Activated CD8-positive, alpha-beta T cell treated with anti-CD3 and anti-CD28 coated beads for 36 hours (primary cell): ENCODE results near the gene TNFSF18. TPM values are rescaled to one million over a fixed set of nuclear protein-coding genes. Genes with fewer than 3 reads are reported as not detected.

ENCODE experiments used
- ATAC-seq: fragments of 200-7000 bp; cut with Tn5 transposase; one replicate; pipeline ENCODE4 v1.10.0; 2021; ENCODE audit warnings: mild to moderate bottlenecking, moderate library complexity
- CTCF ChIA-PET: fragments of 350-600 bp; sonication (Branson Sonifier 250); formaldehyde crosslinking; loops from one replicate; lab custom pipeline; 2021; ENCODE audit warnings: antibody characterized with exemption; lab: Charles Lee
- POLR2A ChIA-PET: fragments of 350-600 bp; sonication (Branson Sonifier 250); formaldehyde crosslinking; loops from one replicate; lab custom pipeline; 2021; ENCODE audit warnings: antibody characterized with exemption; lab: Charles Lee
- DNase-seq: peaks from one replicate; pipeline ENCODE4 v3.0.0-alpha.2; 2020
- H3K27ac Mint-ChIP-seq: one replicate; pipeline ENCODE4 v1.8.0; 2021; ENCODE audit warnings: mild to moderate bottlenecking, mixed read lengths
- H3K27me3 Mint-ChIP-seq: one replicate; pipeline ENCODE4 v1.8.0; 2021; ENCODE audit warnings: mixed read lengths
- H3K36me3 Mint-ChIP-seq: one replicate; pipeline ENCODE4 v1.8.0; 2021; ENCODE audit warnings: low read depth, mixed read lengths
- H3K4me1 Mint-ChIP-seq: one replicate; pipeline ENCODE4 v1.8.0; 2021; ENCODE audit warnings: low read depth, mixed read lengths
- H3K4me3 Mint-ChIP-seq: one replicate; pipeline ENCODE4 v1.8.0; 2021; ENCODE audit warnings: mild to moderate bottlenecking, moderate library complexity, mixed read lengths
- H3K9me3 Mint-ChIP-seq: one replicate; pipeline ENCODE4 v1.8.0; 2021; ENCODE audit warnings: mixed read lengths
- intact Hi-C: fragments of 100-400 bp; cut with micrococcal nuclease; formaldehyde crosslinking; loops from one replicate; pipeline ENCODE4 v1.10.0; 2022
- total RNA-seq, 2 experiments: library from RNA; stranded (reverse); gene quantifications; one replicate each; pipeline ENCODE4 v1.2.3, GENCODE V29; 2021
- TF ChIP-seq, protein P1 (sequence below): fragments of 200-600 bp; IDR thresholded peaks from one replicate; pipeline ENCODE4 v1.8.0; 2022; ENCODE audit warnings: antibody characterized with exemption, mild to moderate bottlenecking

TNFSF18 gene
- total RNA-seq, 2 experiments from 2014 or later = not detected

DNA sequence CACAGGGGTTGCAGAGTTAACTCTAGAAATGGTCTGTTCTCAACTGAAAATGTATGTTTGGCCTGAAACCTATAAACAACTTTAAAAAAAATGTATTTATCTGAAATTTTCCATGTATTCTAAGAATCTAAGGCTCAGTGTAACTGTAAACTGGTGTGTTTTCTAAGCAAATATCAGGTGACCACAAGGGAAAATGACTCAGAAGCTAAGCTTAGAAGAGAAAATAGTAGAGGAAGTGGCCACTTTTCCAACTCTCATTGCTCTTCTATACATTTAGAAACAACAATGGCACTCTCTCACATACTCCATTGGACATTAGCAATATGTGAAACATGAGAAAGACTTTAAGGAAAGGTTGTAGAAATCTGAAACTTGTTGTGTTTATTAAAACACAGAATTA, 7.5 kb downstream of the TNFSF18 start:
- Mint-ChIP-seq H3K4me1 (peaks cover 20% of the 10 kb centered on the region), H3K4me3 (no peak overlapping the region), H3K9me3 (no peaks in the 10 kb centered on the region), H3K27me3 (no peaks in the 10 kb centered on the region), H3K27ac (no peak overlapping the region), H3K36me3 (no peaks in the 10 kb centered on the region)
- ChIA-PET CTCF (no interaction called here), POLR2A (no interaction called here)
- ATAC-seq = no peak
- intact Hi-C loops = no loop called here
- no peak for DNase-seq
- TF ChIP-seq, protein P1, sequence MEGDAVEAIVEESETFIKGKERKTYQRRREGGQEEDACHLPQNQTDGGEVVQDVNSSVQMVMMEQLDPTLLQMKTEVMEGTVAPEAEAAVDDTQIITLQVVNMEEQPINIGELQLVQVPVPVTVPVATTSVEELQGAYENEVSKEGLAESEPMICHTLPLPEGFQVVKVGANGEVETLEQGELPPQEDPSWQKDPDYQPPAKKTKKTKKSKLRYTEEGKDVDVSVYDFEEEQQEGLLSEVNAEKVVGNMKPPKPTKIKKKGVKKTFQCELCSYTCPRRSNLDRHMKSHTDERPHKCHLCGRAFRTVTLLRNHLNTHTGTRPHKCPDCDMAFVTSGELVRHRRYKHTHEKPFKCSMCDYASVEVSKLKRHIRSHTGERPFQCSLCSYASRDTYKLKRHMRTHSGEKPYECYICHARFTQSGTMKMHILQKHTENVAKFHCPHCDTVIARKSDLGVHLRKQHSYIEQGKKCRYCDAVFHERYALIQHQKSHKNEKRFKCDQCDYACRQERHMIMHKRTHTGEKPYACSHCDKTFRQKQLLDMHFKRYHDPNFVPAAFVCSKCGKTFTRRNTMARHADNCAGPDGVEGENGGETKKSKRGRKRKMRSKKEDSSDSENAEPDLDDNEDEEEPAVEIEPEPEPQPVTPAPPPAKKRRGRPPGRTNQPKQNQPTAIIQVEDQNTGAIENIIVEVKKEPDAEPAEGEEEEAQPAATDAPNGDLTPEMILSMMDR = no peak

- ChIA-PET POLR2A (no interaction called here), CTCF (no interaction called here)
- TF ChIP-seq, protein P1 = no peak
- H3K36me3 Mint-ChIP-seq = no peaks in the 10 kb centered on the region
- H3K27ac Mint-ChIP-seq = no peak overlapping the region
- H3K27me3 Mint-ChIP-seq = no peaks in the 10 kb centered on the region
- DNase-seq = no peak
- no peaks in the 10 kb centered on the region for H3K9me3 Mint-ChIP-seq
- H3K4me3 Mint-ChIP-seq = no peak overlapping the region
- no peak for ATAC-seq
- intact Hi-C loops = no loop called here
- H3K4me1 Mint-ChIP-seq = peaks cover 21% of the 10 kb centered on the region
Observed at GRCh38 chr1:173042806-173043205, 7.9 kb downstream of the TNFSF18 start.

- intact Hi-C loops = no loop called here
- ChIA-PET CTCF (interaction anchor here (1.1 to 1.8 kb wide), 3 partner anchors 9 to 162 kb away, joined by 3 to 4 read pairs (median 4); partner anchors contain the start of gene TNFSF18), POLR2A (no interaction called here)
- ATAC-seq (no peak), DNase-seq (no peak)
- Mint-ChIP-seq H3K9me3 (no peaks in the 10 kb centered on the region), H3K4me1 (peaks cover 21% of the 10 kb centered on the region), H3K27me3 (no peaks in the 10 kb centered on the region), H3K27ac (no peak overlapping the region), H3K36me3 (no peaks in the 10 kb centered on the region), H3K4me3 (no peak overlapping the region)
- TF ChIP-seq, protein P1 = no peak
Observed at GRCh38 chr1:173039626-173040025, 11.1 kb downstream of the TNFSF18 start.

DNA sequence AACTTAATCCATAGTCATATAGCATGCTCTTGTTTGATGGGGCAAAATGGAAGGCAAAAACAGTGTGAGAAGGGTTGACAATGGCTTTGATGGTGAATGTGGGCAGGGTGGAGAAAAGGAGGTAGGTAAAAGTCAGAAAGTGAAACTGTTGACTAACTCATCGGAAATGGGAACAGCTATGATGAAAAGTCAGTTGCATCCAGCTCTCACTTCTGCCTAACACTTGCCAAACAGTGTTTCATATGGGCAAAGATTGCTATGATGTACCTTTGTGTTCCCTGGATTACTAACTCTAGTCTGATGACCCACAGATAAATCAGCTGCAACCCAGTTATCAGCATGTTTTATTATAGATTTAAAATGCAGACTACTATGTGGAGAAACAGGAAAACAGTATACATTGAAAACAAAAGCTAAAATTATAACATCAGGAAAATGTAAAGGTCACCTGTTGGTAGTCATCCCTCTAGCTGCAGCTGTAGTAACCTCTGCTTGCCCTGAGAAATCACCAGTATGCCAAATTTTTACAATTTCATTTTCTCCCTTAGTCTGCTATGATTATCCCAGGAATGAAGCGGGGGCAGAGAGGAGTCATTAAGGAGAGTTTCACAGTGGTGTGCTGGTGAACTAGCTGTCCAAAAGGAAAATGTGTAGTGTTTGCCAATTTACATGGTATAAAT, 11.7 kb downstream of the TNFSF18 start:
- no peaks in the 10 kb centered on the region for H3K9me3 Mint-ChIP-seq
- peaks cover 21% of the 10 kb centered on the region for H3K4me1 Mint-ChIP-seq
- DNase-seq = peak; percentile 35
- H3K36me3 Mint-ChIP-seq = no peaks in the 10 kb centered on the region
- TF ChIP-seq, protein P1 = no peak
- ATAC-seq = peak; percentile 80
- no peaks in the 10 kb centered on the region for H3K27me3 Mint-ChIP-seq
- no peak overlapping the region for H3K4me3 Mint-ChIP-seq
- ChIA-PET CTCF (interaction anchor here (1.0 to 1.8 kb wide), 4 partner anchors 9 to 294 kb away, joined by 3 to 5 read pairs (median 4); partner anchors contain the start of gene TNFSF18), POLR2A (interaction anchor here (1.0 kb wide), 1 partner anchor 19 kb away, joined by 3 read pairs; no protein-coding TSS in a partner anchor)
- H3K27ac Mint-ChIP-seq = no peak overlapping the region
- intact Hi-C loops = no loop called here

DNA sequence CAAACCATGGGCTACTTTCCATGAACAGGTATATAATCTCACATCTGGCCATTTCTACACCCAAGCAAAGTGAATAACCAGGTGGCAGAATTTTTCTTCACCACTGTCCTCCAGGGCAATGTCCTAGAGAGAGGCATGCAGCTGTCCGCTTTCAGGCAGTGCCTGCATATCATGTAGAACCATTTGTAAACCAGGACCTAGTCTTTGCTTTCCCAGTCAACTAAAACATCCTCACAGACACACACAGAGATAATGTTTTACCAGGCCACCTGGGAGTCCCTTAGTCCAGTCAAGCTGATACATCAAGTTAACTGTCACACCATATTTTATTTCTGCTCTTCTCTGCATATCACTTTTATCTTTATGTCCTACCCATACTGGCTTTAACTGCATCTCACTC, 26.2 kb downstream of the TNFSF18 start:
- peaks cover 7% of the 10 kb centered on the region for H3K9me3 Mint-ChIP-seq
- ATAC-seq = no peak

More for the DNA sequence above, 26.2 kb downstream of the TNFSF18 start:
- ChIA-PET CTCF (interaction anchor here (0.6 kb wide), 1 partner anchor 112 kb away, joined by 3 read pairs; no protein-coding TSS in a partner anchor), POLR2A (no interaction called here)
- Mint-ChIP-seq H3K4me3 (no peak overlapping the region), H3K36me3 (no peaks in the 10 kb centered on the region), H3K4me1 (no peaks in the 10 kb centered on the region), H3K27me3 (no peaks in the 10 kb centered on the region), H3K27ac (no peak overlapping the region)
- intact Hi-C loops = no loop called here
- DNase-seq = no peak
- TF ChIP-seq, protein P1 = no peak
